CD14-positive monocyte (primary cell): ENCODE measurements around the gene CMSS1. TPM values are rescaled to one million over a fixed set of nuclear protein-coding genes. Genes with fewer than 3 reads are reported as not detected.

Experiments used
- DNase-seq, 3 donors: peaks; one replicate each; pipeline ENCODE4 v3.0.0-alpha.2; 2011 to 2022
- H2AFZ ChIP-seq: 2 replicates; pipeline ENCODE4 v1.6.0; 2012; ENCODE audit warnings: mild to moderate bottlenecking, low read depth, low read length, inconsistent platforms; ENCODE audit not compliant: insufficient read depth, poor library complexity, severe bottlenecking
- H3K27ac ChIP-seq, 2 donors: 1 replicate in 1 of 2; 2 replicates in 1 of 2; pipeline ENCODE4 v1.5.1; 2012 to 2013; ENCODE audit warnings: low read length in 2 of 2, control low read depth in 1 of 2, inconsistent platforms in 1 of 2, low read depth in 1 of 2, mild to moderate bottlenecking in 1 of 2
- H3K27me3 ChIP-seq, 2 donors: one replicate each; pipeline versions ENCODE4 v1.6.0 to v1.6.1; 2011 to 2013; ENCODE audit warnings: low read length in 2 of 2; ENCODE audit not compliant: control insufficient read depth in 2 of 2, insufficient read depth in 2 of 2
- H3K36me3 ChIP-seq, 2 donors: replicated peaks in 1 of 2; 1 replicate in 1 of 2; 2 replicates in 1 of 2; pipeline versions ENCODE4 v1.5.1 to v1.6.1; 2012 to 2013; ENCODE audit warnings: low read length in 2 of 2, control low read depth in 1 of 2, inconsistent platforms in 1 of 2, mild to moderate bottlenecking in 1 of 2; ENCODE audit not compliant: insufficient read depth in 2 of 2, control insufficient read depth in 1 of 2
- H3K4me1 ChIP-seq, 2 donors: 1 replicate in 1 of 2; 2 replicates in 1 of 2; pipeline versions ENCODE4 v1.5.1 to v1.6.1; 2012 to 2013; ENCODE audit warnings: low read length in 2 of 2, control low read depth in 1 of 2, inconsistent platforms in 1 of 2, mild to moderate bottlenecking in 1 of 2, moderate library complexity in 1 of 2; ENCODE audit not compliant: insufficient read depth in 2 of 2, control insufficient read depth in 1 of 2
- H3K4me2 ChIP-seq: replicated peaks from 2 replicates; pipeline ENCODE3; 2012; ENCODE audit warnings: low read length, moderate library complexity, mild to moderate bottlenecking; ENCODE audit not compliant: poor library complexity, severe bottlenecking; ENCODE audit errors: extremely low read depth
- H3K4me3 ChIP-seq, 3 experiments: fragments of 200-600 bp in 1 of 3; sonication (generic) in 1 of 3; replicated peaks in 1 of 3; 1 replicate in 2 of 3; 2 replicates in 1 of 3; pipeline ENCODE4 v1.5.1; 2011 to 2013; ENCODE audit warnings: low read length in 3 of 3, mild to moderate bottlenecking in 3 of 3, control low read depth in 2 of 3, low read depth in 2 of 3, inconsistent platforms in 1 of 3, moderate library complexity in 1 of 3
- H3K79me2 ChIP-seq: 2 replicates; pipeline ENCODE4 v1.6.0; 2012; ENCODE audit warnings: mild to moderate bottlenecking, control low read depth, inconsistent platforms, low read length, moderate library complexity; ENCODE audit not compliant: insufficient read depth
- H3K9ac ChIP-seq: 2 replicates; pipeline ENCODE4 v1.6.0; 2017; ENCODE audit warnings: low read length, mild to moderate bottlenecking; ENCODE audit not compliant: insufficient read depth, poor library complexity, severe bottlenecking
- H3K9me3 ChIP-seq, 2 donors: replicated peaks in 1 of 2; 1 replicate in 1 of 2; 2 replicates in 1 of 2; pipeline versions ENCODE4 v1.5.1 to v1.6.1; 2012 to 2013; ENCODE audit warnings: low read length in 2 of 2, control low read depth in 1 of 2; ENCODE audit not compliant: control insufficient read depth in 1 of 2, insufficient read depth in 1 of 2
- H4K20me1 ChIP-seq: 2 replicates; pipeline ENCODE4 v1.6.0; 2012; ENCODE audit warnings: mild to moderate bottlenecking, low read length, control low read depth, moderate library complexity; ENCODE audit not compliant: insufficient read depth
- H3K27ac Mint-ChIP-seq, 7 donors: one replicate each; pipeline ENCODE4 v1.8.0; 2020; ENCODE audit warnings: mild to moderate bottlenecking in 7 of 7, mixed read lengths in 7 of 7, moderate library complexity in 6 of 7, inconsistent platforms in 2 of 7
- H3K27me3 Mint-ChIP-seq, 3 donors: one replicate each; pipeline ENCODE4 v1.8.0; 2021 to 2022; ENCODE audit warnings: low read depth in 3 of 3, mild to moderate bottlenecking in 3 of 3, mixed read lengths in 3 of 3, moderate library complexity in 3 of 3, inconsistent platforms in 1 of 3
- H3K36me3 Mint-ChIP-seq, 2 donors: one replicate each; pipeline ENCODE4 v1.8.0; 2020; ENCODE audit warnings: mixed read lengths in 2 of 2, inconsistent platforms in 1 of 2, mild to moderate bottlenecking in 1 of 2
- H3K4me1 Mint-ChIP-seq: one replicate; pipeline ENCODE4 v1.8.0; 2020; ENCODE audit warnings: mild to moderate bottlenecking, mixed read lengths
- H3K4me3 Mint-ChIP-seq, 2 donors: one replicate each; pipeline ENCODE4 v1.8.0; 2020; ENCODE audit warnings: mild to moderate bottlenecking in 2 of 2, mixed read lengths in 2 of 2, moderate library complexity in 1 of 2
- H3K9me3 Mint-ChIP-seq, 7 donors: one replicate each; pipeline ENCODE4 v1.8.0; 2020 to 2022; ENCODE audit warnings: mixed read lengths in 7 of 7, mild to moderate bottlenecking in 6 of 7, moderate library complexity in 6 of 7, inconsistent platforms in 2 of 7
- CTCF ChIP-seq: fragments of 200-600 bp; IDR thresholded peaks from one replicate; pipeline ENCODE4 v1.8.0; 2022; ENCODE audit warnings: antibody characterized with exemption, mild to moderate bottlenecking
- WGBS: methylation state at CpG from one replicate; pipeline ENCODE4 v1.1.5; 2013; ENCODE audit warnings: missing lambda C conversion rate; ENCODE audit not compliant: insufficient coverage; 5-methylcytosine and 5-hydroxymethylcytosine counted together
- intact Hi-C, 2 donors: fragments of 100-400 bp; cut with micrococcal nuclease; formaldehyde crosslinking; loops; one replicate each; pipeline versions ENCODE4 v1.15.0 to v1.15.1; 2023
- polyA plus RNA-seq, 3 donors: library from polyadenylated mRNA; depleted of rRNA in 1 of 3; unstranded in 2 of 3; stranded (reverse) in 1 of 3; fragments of 300-500 nt in 2 of 3; fragments of >200 nt in 1 of 3; fragmentation: Illumina TruSeq in 2 of 3; gene quantifications; 1 replicate in 2 of 3; 2 replicates in 1 of 3; pipeline ENCODE4 v1.2.3, GENCODE V29; 2012 to 2021

Gene CMSS1
- polyA plus RNA-seq, 3 donors = 1.1 to 3.6 (median 2.2) TPM

- 100% methylated on average over 2 of the region's 5 CpGs for WGBS
- no peak overlapping the region for H3K4me2 ChIP-seq
- no peak overlapping the region for H3K27ac Mint-ChIP-seq
Observed at GRCh38 chr3:100032243-100032642, 214.6 kb downstream of the CMSS1 start.

GRCh38 chr3:100033184-100033583 is 215.5 kb downstream of the CMSS1 start:
- intact Hi-C loops = no loop called here
- TF ChIP-seq CTCF = no peak
- Mint-ChIP-seq H3K27ac (no peak overlapping the region), H3K4me1 (no peaks in the 10 kb centered on the region), H3K9me3 (no peaks in the 10 kb centered on the region), H3K27me3 (no peaks in the 10 kb centered on the region), H3K36me3 (no peaks in the 10 kb centered on the region), H3K4me3 (no peak overlapping the region)
- Histone ChIP-seq H3K27me3 (no peaks in the 10 kb centered on the region), H3K4me3 (no peak overlapping the region), H4K20me1 (no peaks in the 10 kb centered on the region), H3K27ac (no peak overlapping the region), H3K9me3 (no peaks in the 10 kb centered on the region), H3K9ac (no peak overlapping the region), H3K4me1 (no peaks in the 10 kb centered on the region), H3K79me2 (no peaks in the 10 kb centered on the region), H3K36me3 (no peaks in the 10 kb centered on the region), H2AFZ (no peak overlapping the region), H3K4me2 (no peak overlapping the region)
- no peak for DNase-seq
- no CpG with 5 or more reads among the region's 1 CpG for WGBS

More at GRCh38 chr3:100032243-100032642, 214.6 kb downstream of the CMSS1 start:
- H3K27me3 ChIP-seq = no peaks in the 10 kb centered on the region
- no peaks in the 10 kb centered on the region for H3K79me2 ChIP-seq
- intact Hi-C loops = no loop called here
- no peak for DNase-seq
- no peaks in the 10 kb centered on the region for H3K36me3 ChIP-seq
- no peak for TF ChIP-seq CTCF
- no peak overlapping the region for H3K9ac ChIP-seq
- H3K4me3 Mint-ChIP-seq = no peak overlapping the region
- no peak overlapping the region for H2AFZ ChIP-seq
- no peaks in the 10 kb centered on the region for H3K4me1 Mint-ChIP-seq
- no peaks in the 10 kb centered on the region for H3K4me1 ChIP-seq
- no peaks in the 10 kb centered on the region for H3K27me3 Mint-ChIP-seq
- no peaks in the 10 kb centered on the region for H3K36me3 Mint-ChIP-seq
- no peaks in the 10 kb centered on the region for H3K9me3 Mint-ChIP-seq
- H4K20me1 ChIP-seq = no peaks in the 10 kb centered on the region
- H3K4me3 ChIP-seq = no peak overlapping the region
- H3K27ac ChIP-seq = no peak overlapping the region
- no peaks in the 10 kb centered on the region for H3K9me3 ChIP-seq
